HepG2 (cell line): ENCODE data around the gene CLCN1. TPM values are rescaled to one million over a fixed set of nuclear protein-coding genes. Genes with fewer than 3 reads are reported as not detected.

Experiments used
- ATAC-seq: fragments of 200-7000 bp; cut with Tn5 transposase; 3 replicates; pipeline ENCODE4 v1.9.1; 2020; ENCODE audit warnings: mild to moderate bottlenecking, moderate library complexity
- BruUV-seq: library from RNA; stranded (reverse); fragments of 400-500 nt; replicated peaks from 2 replicates; lab custom pipeline; 2021; lab: Mats Ljungman, UMichigan
- CTCF ChIA-PET: fragments of 300-600 bp; formaldehyde crosslinking; extraction: SDS; loops from one replicate; lab custom pipeline; 2021; ENCODE audit warnings: low total read pairs, inconsistent platforms, low intra/inter-chr PET ratio; lab: Yijun Ruan, JAX
- POLR2A ChIA-PET: fragments of 350-600 bp; sonication (Branson Sonifier 250); formaldehyde crosslinking; loops from one replicate; lab custom pipeline; 2020; ENCODE audit warnings: antibody characterized with exemption, inconsistent platforms; lab: Yijun Ruan, JAX
- DNase-seq: peaks from one replicate; pipeline ENCODE4 v3.0.0-alpha.2; 2015; ENCODE audit warnings: low spot score
- FAIRE-seq: peaks from 3 replicates; lab custom pipeline; 2011; peaks lifted over from hg19 to GRCh38; lab: Jason Lieb, UNC
- H2AFZ ChIP-seq: one replicate; pipeline ENCODE4 v1.6.1; 2011; ENCODE audit warnings: low read length, inconsistent platforms
- H3K27ac ChIP-seq: fragments of 300-600 bp; 3 replicates; pipeline ENCODE4 v1.8.0; 2011; ENCODE audit warnings: mixed run types, mild to moderate bottlenecking, mixed read lengths, low read length, inconsistent platforms; ENCODE audit not compliant: insufficient read depth; ENCODE audit errors: extremely low read length
- H3K27me3 ChIP-seq, 2 experiments: fragments of 200-600 bp in 1 of 2; 2 replicates in 1 of 2; 3 replicates in 1 of 2; pipeline versions ENCODE4 v1.6.0 to v1.8.0; 2011; ENCODE audit warnings: low read length in 2 of 2, mild to moderate bottlenecking in 2 of 2, moderate library complexity in 2 of 2, inconsistent platforms in 1 of 2; ENCODE audit not compliant: insufficient read depth in 2 of 2, control insufficient read depth in 1 of 2
- H3K36me3 ChIP-seq, 2 experiments: fragments of 200-600 bp in 1 of 2; replicated peaks in 1 of 2; 2 replicates in 1 of 2; 3 replicates in 1 of 2; pipeline versions ENCODE4 v1.5.1 to v1.8.0; 2011; ENCODE audit warnings: low read length in 2 of 2, inconsistent platforms in 1 of 2; ENCODE audit not compliant: insufficient read depth in 2 of 2, control insufficient read depth in 1 of 2
- H3K4me1 ChIP-seq: 2 replicates; pipeline ENCODE4 v1.5.1; 2012; ENCODE audit warnings: low read length, inconsistent platforms; ENCODE audit not compliant: insufficient read depth
- H3K4me2 ChIP-seq: 2 replicates; pipeline ENCODE4 v1.6.0; 2011; ENCODE audit warnings: low read depth, low read length, inconsistent platforms
- H3K4me3 ChIP-seq, 3 experiments: fragments of 200-600 bp in 1 of 3; sonication (generic), shearing (Covaris generic) in 1 of 3; replicated peaks in 1 of 3; 2 replicates each; pipeline ENCODE4 v1.5.1; 2011 to 2016; ENCODE audit warnings: low read length in 3 of 3, inconsistent platforms in 2 of 3, low read depth in 2 of 3, mild to moderate bottlenecking in 2 of 3, control low read depth in 1 of 3, mixed read lengths in 1 of 3; ENCODE audit not compliant: insufficient read depth in 1 of 3
- H3K79me2 ChIP-seq: one replicate; pipeline ENCODE4 v1.6.1; 2011; ENCODE audit warnings: low read length, inconsistent platforms; ENCODE audit not compliant: insufficient read depth
- H3K9ac ChIP-seq: 2 replicates; pipeline ENCODE4 v1.6.0; 2011; ENCODE audit warnings: mild to moderate bottlenecking, low read depth, low read length, inconsistent platforms; ENCODE audit not compliant: insufficient read depth
- H3K9me3 ChIP-seq: 2 replicates; pipeline ENCODE4 v1.5.1; 2012; ENCODE audit warnings: mild to moderate bottlenecking, low read length
- H4K20me1 ChIP-seq: 2 replicates; pipeline ENCODE4 v1.6.0; 2011; ENCODE audit warnings: inconsistent platforms, mild to moderate bottlenecking, low read length, moderate library complexity; ENCODE audit not compliant: insufficient read depth
- GMEB1 ChIP-seq: sonication (generic); formaldehyde crosslinking; IDR thresholded peaks from 2 replicates; pipeline ENCODE4 v1.5.1; 2020; ENCODE audit warnings: missing genetic modification reagents, mild to moderate bottlenecking, borderline replicate concordance
- MBNL3 ChIP-seq: fragments of 250-450 bp; sonication (Bioruptor Pico); conservative IDR thresholded peaks from 2 replicates; pipeline ENCODE4 v1.8.0; 2022; ENCODE audit warnings: mild to moderate bottlenecking, inconsistent platforms
- NKX3-1 ChIP-seq: sonication (generic); formaldehyde crosslinking; IDR thresholded peaks from 2 replicates; pipeline ENCODE4 v1.5.0; 2020; ENCODE audit warnings: missing genetic modification reagents
- XRCC5 ChIP-seq: fragments of 200-400 bp; formaldehyde crosslinking; optimal IDR thresholded peaks from 2 replicates; pipeline ENCODE3; 2017; ENCODE audit warnings: mild to moderate bottlenecking, low read length
- ZNF142 ChIP-seq: sonication (generic); formaldehyde crosslinking; IDR thresholded peaks from 2 replicates; pipeline ENCODE4 v1.4.0; 2020; ENCODE audit warnings: missing genetic modification reagents
- ZNF292 ChIP-seq: sonication (generic); formaldehyde crosslinking; IDR thresholded peaks from 2 replicates; pipeline ENCODE4 v1.8.1; 2022; ENCODE audit warnings: mild to moderate bottlenecking, low read depth, missing genetic modification reagents, borderline replicate concordance
- ZNF609 ChIP-seq: sonication (generic); formaldehyde crosslinking; IDR thresholded peaks from 2 replicates; pipeline ENCODE4 v1.4.0; 2020; ENCODE audit warnings: mild to moderate bottlenecking, missing genetic modification reagents, borderline replicate concordance
- ZNF773 ChIP-seq: sonication (generic); formaldehyde crosslinking; IDR thresholded peaks from 2 replicates; pipeline ENCODE4 v1.4.0; 2020; ENCODE audit warnings: missing genetic modification reagents, borderline replicate concordance
- ZSCAN12 ChIP-seq: sonication (generic); formaldehyde crosslinking; IDR thresholded peaks from 2 replicates; pipeline ENCODE4 v1.9.0; 2021; ENCODE audit warnings: mild to moderate bottlenecking, missing genetic modification reagents
- WGBS: methylation state at CpG from one replicate; pipeline ENCODE4 v1.1.6; 2017; ENCODE audit warnings: low lambda C conversion rate; 5-methylcytosine and 5-hydroxymethylcytosine counted together
- in situ Hi-C: cut with HindIII; loops from 2 replicates; pipeline ENCODE4 v1.10.0; 2017; ENCODE audit warnings: low pct_unique_long_range_greater_than_20kb; ENCODE audit not compliant: extremely low pct_ligation_motif_present
- intact Hi-C: fragments of 100-400 bp; cut with micrococcal nuclease; formaldehyde crosslinking; loops from one replicate; pipeline ENCODE4 v1.10.0; 2022; ENCODE audit not compliant: unreplicated experiment
- polyA plus RNA-seq, 8 experiments: library from polyadenylated mRNA; depleted of rRNA in 3 of 8; stranded (reverse) in 7 of 8; unstranded in 1 of 8; fragments of >200 nt; fragmentation: Illumina TruSeq in 4 of 8; extraction: Trizol in 4 of 8; gene quantifications; 2 replicates each; pipeline versions ENCODE4 v1.2.1 to v1.2.3, GENCODE V29; 2011 to 2016; ENCODE audit warnings: low read depth in 4 of 8, missing spikeins in 1 of 8, mixed read lengths in 1 of 8; ENCODE audit not compliant: insufficient read depth in 1 of 8
- total RNA-seq, 5 experiments: library from RNA; depleted of rRNA; stranded (reverse); fragments of >200 nt; fragmentation: Illumina TruSeq; extraction: Trizol; gene quantifications; 2 replicates each; pipeline ENCODE4 v1.2.3, GENCODE V29; 2016; ENCODE audit warnings: low read depth in 1 of 5

Gene CLCN1
- total and polyA plus RNA-seq, 2 of the 13 experiments (the other 11 are each of a cell fraction or from before 2014, with no cell fraction given): 0.01 TPM; not detected in 1

- H2AFZ ChIP-seq: no peak overlapping the region
- no peaks in the 10 kb centered on the region for H3K79me2 ChIP-seq
- in situ Hi-C loops (no loop called here), intact Hi-C loops (no loop called here)
- no peaks in the 10 kb centered on the region for H3K36me3 ChIP-seq
- 81% methylated on average over 2 of the region's 2 CpGs for WGBS
- H3K9ac ChIP-seq: no peak overlapping the region
- FAIRE-seq (no peak), ATAC-seq (no peak), DNase-seq (no peak)
- H3K27ac ChIP-seq: no peak overlapping the region
- BruUV-seq: no TSS peak
- H3K4me1 ChIP-seq: peaks cover 34% of the 10 kb centered on the region
- H4K20me1 ChIP-seq: no peaks in the 10 kb centered on the region
- no peaks in the 10 kb centered on the region for H3K27me3 ChIP-seq
- POLR2A ChIA-PET: interaction anchor here (1.3 to 1.7 kb wide), 2 partner anchors 17 kb away, joined by 5 to 14 read pairs; partner anchors contain the start of gene GSTK1
- no peak overlapping the region for H3K4me3 ChIP-seq
- CTCF ChIA-PET: no interaction called here
- no peak overlapping the region for H3K4me2 ChIP-seq
- no peaks in the 10 kb centered on the region for H3K9me3 ChIP-seq
- TF ChIP-seq MBNL3 (CRISPR knock-in tag) (no peak), ZSCAN12 (CRISPR knock-in tag) (no peak), ZNF292 (CRISPR knock-in tag) (no peak), XRCC5 (no peak), ZNF609 (CRISPR knock-in tag) (no peak), GMEB1 (CRISPR knock-in tag) (no peak), ZNF773 (no peak), ZNF142 (CRISPR knock-in tag) (no peak), NKX3-1 (no peak)
Observed at GRCh38 chr7:143280566-143280965, 35.3 kb upstream of the CLCN1 start.
